Hepatocyte (in vitro differentiated cells): Measurements from ENCODE around the gene TESK2. TPM values are rescaled to one million over a fixed set of nuclear protein-coding genes. Genes with fewer than 3 reads are reported as not detected.

Experiments used
- DNase-seq: peaks from one replicate; pipeline ENCODE4 v3.0.0-alpha.2; 2016; ENCODE audit warnings: low spot score
- H2AFZ ChIP-seq: fragments of 200-600 bp; sonication (generic); 2 replicates; pipeline ENCODE4 v1.6.0; 2016; ENCODE audit warnings: antibody characterized with exemption, mild to moderate bottlenecking
- H3K27ac ChIP-seq: fragments of 200-600 bp; sonication (generic); 2 replicates; pipeline ENCODE4 v1.5.1; 2016; ENCODE audit warnings: mild to moderate bottlenecking
- H3K27me3 ChIP-seq: fragments of 200-600 bp; sonication (generic); 2 replicates; pipeline ENCODE4 v1.6.1; 2016
- H3K36me3 ChIP-seq: fragments of 200-600 bp; sonication (generic); replicated peaks from 2 replicates; pipeline ENCODE4 v1.5.1; 2016; ENCODE audit warnings: low read depth; ENCODE audit not compliant: insufficient read depth
- H3K4me1 ChIP-seq: fragments of 200-600 bp; sonication (generic); 2 replicates; pipeline ENCODE4 v1.5.1; 2016; ENCODE audit warnings: mild to moderate bottlenecking, moderate library complexity; ENCODE audit not compliant: insufficient read depth
- H3K4me2 ChIP-seq: fragments of 200-600 bp; sonication (generic); 2 replicates; pipeline ENCODE4 v1.6.0; 2016
- H3K4me3 ChIP-seq: fragments of 200-600 bp; sonication (generic); 2 replicates; pipeline ENCODE4 v1.5.1; 2016; ENCODE audit warnings: mild to moderate bottlenecking
- H3K79me2 ChIP-seq: fragments of 200-600 bp; sonication (generic); 2 replicates; pipeline ENCODE4 v1.6.0; 2017; ENCODE audit warnings: mild to moderate bottlenecking
- H3K9me2 ChIP-seq: fragments of 200-600 bp; sonication (generic); replicated peaks from 2 replicates; pipeline ENCODE4 v1.6.0; 2017; ENCODE audit warnings: mild to moderate bottlenecking; ENCODE audit not compliant: insufficient read depth
- H3K9me3 ChIP-seq: fragments of 200-600 bp; sonication (generic); 2 replicates; pipeline ENCODE4 v1.5.1; 2016; ENCODE audit warnings: low read depth, mild to moderate bottlenecking
- H4K20me1 ChIP-seq: fragments of 200-600 bp; sonication (generic); 2 replicates; pipeline ENCODE4 v1.6.0; 2016; ENCODE audit warnings: mild to moderate bottlenecking; ENCODE audit not compliant: insufficient read depth, poor library complexity, severe bottlenecking
- CTCF ChIP-seq: fragments of 200-600 bp; sonication (generic); IDR thresholded peaks from 2 replicates; pipeline ENCODE4 v1.5.1; 2016; ENCODE audit warnings: antibody characterized with exemption, mild to moderate bottlenecking; ENCODE audit not compliant: poor library complexity
- EZH2 ChIP-seq: fragments of 200-600 bp; sonication (generic); IDR thresholded peaks from 2 replicates; pipeline ENCODE4 v1.6.1; 2016; ENCODE audit warnings: antibody characterized with exemption, mild to moderate bottlenecking, borderline replicate concordance
- EZH2phosphoT487 ChIP-seq: fragments of 200-600 bp; sonication (generic); IDR thresholded peaks from one replicate; pipeline ENCODE4 v1.6.1; 2018; ENCODE audit warnings: antibody characterized with exemption, mild to moderate bottlenecking, low read depth, moderate library complexity; ENCODE audit not compliant: unreplicated experiment, severe bottlenecking
- WGBS: methylation state at CpG from one replicate; pipeline ENCODE4 v1.1.6; 2016; ENCODE audit warnings: low lambda C conversion rate; ENCODE audit errors: missing lambda C conversion rate; 5-methylcytosine and 5-hydroxymethylcytosine counted together
- polyA plus RNA-seq: library from polyadenylated mRNA; unstranded; fragments of >200 nt; fragmentation: Nextera tagmentation; extraction: Ambion mirVana; gene quantifications from 2 replicates; pipeline ENCODE4 v1.2.1, GENCODE V29; 2016
- total RNA-seq: library from RNA; depleted of rRNA; stranded (reverse); fragments of >200 nt; gene quantifications from 2 replicates; pipeline ENCODE4 v1.2.3, GENCODE V29; 2014

Gene TESK2
- total and polyA plus RNA-seq, 2 experiments from 2014 or later, result 6.2 to 8.6 TPM

GRCh38 chr1:45337630-45338325 is 153.2 kb downstream of the TESK2 start:
- Histone ChIP-seq H3K4me2 (no peak overlapping the region), H3K27ac (peak overlapping the region; percentile 97), H2AFZ (no peak overlapping the region), H3K9me2 (no peaks in the 10 kb centered on the region), H4K20me1 (no peaks in the 10 kb centered on the region), H3K79me2 (peaks cover 39% of the 10 kb centered on the region), H3K27me3 (no peaks in the 10 kb centered on the region), H3K4me3 (no peak overlapping the region), H3K4me1 (peaks cover 41% of the 10 kb centered on the region), H3K36me3 (no peaks in the 10 kb centered on the region), H3K9me3 (no peaks in the 10 kb centered on the region)
- DNase-seq, result no peak
- TF ChIP-seq CTCF, result no peak
- no peak for TF ChIP-seq EZH2phosphoT487
- 95% methylated on average over 3 of the region's 3 CpGs for WGBS

- 33% methylated on average over 4 of the region's 4 CpGs for WGBS
- Histone ChIP-seq H3K4me3 (no peak overlapping the region), H3K36me3 (no peaks in the 10 kb centered on the region), H3K79me2 (peaks cover 20% of the 10 kb centered on the region), H3K27ac (peak overlapping the region; percentile 97), H2AFZ (no peak overlapping the region), H3K4me1 (peaks cover 36% of the 10 kb centered on the region), H3K9me3 (no peaks in the 10 kb centered on the region), H3K4me2 (peak overlapping the region; percentile 55), H3K9me2 (no peaks in the 10 kb centered on the region), H4K20me1 (no peaks in the 10 kb centered on the region), H3K27me3 (no peaks in the 10 kb centered on the region)
- DNase-seq, result peak; percentile 69
- no peak for TF ChIP-seq EZH2
- no peak for TF ChIP-seq CTCF
- no peak for TF ChIP-seq EZH2phosphoT487
Measured at GRCh38 chr1:45335855-45336324, 155.1 kb downstream of the TESK2 start.

GRCh38 chr1:45334308-45335245 is 156.4 kb downstream of the TESK2 start:
- no peak overlapping the region for H3K4me3 ChIP-seq
- no peak for TF ChIP-seq EZH2
- TF ChIP-seq CTCF, result peak; percentile 16
- peaks cover 16% of the 10 kb centered on the region for H3K79me2 ChIP-seq
- no peaks in the 10 kb centered on the region for H3K36me3 ChIP-seq
- 68% methylated on average over 9 of the region's 9 CpGs for WGBS
- no peaks in the 10 kb centered on the region for H4K20me1 ChIP-seq
- peak; percentile 46 for DNase-seq
- H3K27ac ChIP-seq, result peak overlapping the region; percentile 94
- H3K9me3 ChIP-seq, result no peaks in the 10 kb centered on the region
- peak overlapping the region; percentile 55 for H3K4me2 ChIP-seq
- no peak overlapping the region for H2AFZ ChIP-seq
- no peaks in the 10 kb centered on the region for H3K27me3 ChIP-seq
- H3K4me1 ChIP-seq, result peaks cover 32% of the 10 kb centered on the region
- no peaks in the 10 kb centered on the region for H3K9me2 ChIP-seq
